ENCODE results near the gene GPC5. TPM values are rescaled to one million over a fixed set of nuclear protein-coding genes. Genes with fewer than 3 reads are reported as not detected.

GPC5 gene
- total RNA-seq, 1 experiment from 2014 or later = 0.26 TPM

DNA sequence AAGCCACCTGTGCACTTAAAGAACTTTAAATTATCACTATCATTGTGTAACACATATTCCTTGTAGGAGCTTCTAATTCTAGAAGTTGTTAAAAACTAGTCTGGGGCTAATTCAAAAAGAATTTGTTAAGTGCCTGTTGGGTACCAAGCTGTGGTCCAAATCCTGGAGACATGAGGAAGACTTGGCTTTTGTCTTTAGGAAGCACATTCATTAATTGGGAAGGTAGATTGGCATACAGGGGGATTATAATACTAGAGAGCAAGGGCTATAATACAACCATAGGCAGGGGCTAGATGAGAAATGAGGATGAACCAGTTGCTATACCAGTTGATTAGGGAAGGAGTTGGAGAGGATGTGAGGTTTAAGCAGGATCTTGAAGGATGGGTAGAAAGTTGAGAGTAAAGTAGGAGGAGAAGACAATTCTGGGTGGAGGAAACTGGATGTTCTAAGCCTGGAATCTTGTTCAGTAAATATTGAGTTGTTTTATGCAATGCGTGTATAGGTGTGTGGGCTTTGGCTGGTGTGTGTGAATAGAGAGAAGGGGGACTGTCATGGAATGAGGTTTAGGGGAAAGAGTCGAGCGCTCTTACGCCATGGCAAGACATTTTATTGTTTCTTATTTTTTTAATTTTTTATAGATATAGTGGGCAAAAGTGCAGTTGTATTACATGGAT, 350.1 kb downstream of the GPC5 start:
- CTCF ChIA-PET = no interaction called here
- intact Hi-C loops (cut with micrococcal nuclease; ENCODE audit: unreplicated experiment) (no loop called here), in situ Hi-C loops (cut with HindIII; ENCODE audit: low pct_unique_long_range_greater_than_20kb, low sequenced_read_pairs) (no loop called here)
- H3K27ac ChIP-seq (ENCODE audit: low read length) = no peak overlapping the region
- H3K4me1 ChIP-seq (ENCODE audit: control insufficient read depth, insufficient read depth, low read length) = no peaks in the 10 kb centered on the region
- H3K4me3 ChIP-seq (ENCODE audit: low read depth in 2 of 2, low read length in 2 of 2) = no peak overlapping the region
- POLR2A ChIA-PET = no interaction called here
- TF ChIP-seq POLR2AphosphoS5 (IDR thresholded peaks at IDR 0.05; ENCODE audit: low read depth, low read length) (no peak), TCF7L2 (IDR thresholded peaks at IDR 0.05; ENCODE audit: low read depth, low read length) (no peak), SIN3A (IDR thresholded peaks at IDR 0.05; ENCODE audit: borderline replicate concordance, insufficient read depth, low read depth, low read length) (no peak)
- TF ChIP-seq, protein P1, sequence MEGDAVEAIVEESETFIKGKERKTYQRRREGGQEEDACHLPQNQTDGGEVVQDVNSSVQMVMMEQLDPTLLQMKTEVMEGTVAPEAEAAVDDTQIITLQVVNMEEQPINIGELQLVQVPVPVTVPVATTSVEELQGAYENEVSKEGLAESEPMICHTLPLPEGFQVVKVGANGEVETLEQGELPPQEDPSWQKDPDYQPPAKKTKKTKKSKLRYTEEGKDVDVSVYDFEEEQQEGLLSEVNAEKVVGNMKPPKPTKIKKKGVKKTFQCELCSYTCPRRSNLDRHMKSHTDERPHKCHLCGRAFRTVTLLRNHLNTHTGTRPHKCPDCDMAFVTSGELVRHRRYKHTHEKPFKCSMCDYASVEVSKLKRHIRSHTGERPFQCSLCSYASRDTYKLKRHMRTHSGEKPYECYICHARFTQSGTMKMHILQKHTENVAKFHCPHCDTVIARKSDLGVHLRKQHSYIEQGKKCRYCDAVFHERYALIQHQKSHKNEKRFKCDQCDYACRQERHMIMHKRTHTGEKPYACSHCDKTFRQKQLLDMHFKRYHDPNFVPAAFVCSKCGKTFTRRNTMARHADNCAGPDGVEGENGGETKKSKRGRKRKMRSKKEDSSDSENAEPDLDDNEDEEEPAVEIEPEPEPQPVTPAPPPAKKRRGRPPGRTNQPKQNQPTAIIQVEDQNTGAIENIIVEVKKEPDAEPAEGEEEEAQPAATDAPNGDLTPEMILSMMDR (IDR thresholded peaks at IDR 0.05) = no peak
- TF ChIP-seq, protein P2, sequence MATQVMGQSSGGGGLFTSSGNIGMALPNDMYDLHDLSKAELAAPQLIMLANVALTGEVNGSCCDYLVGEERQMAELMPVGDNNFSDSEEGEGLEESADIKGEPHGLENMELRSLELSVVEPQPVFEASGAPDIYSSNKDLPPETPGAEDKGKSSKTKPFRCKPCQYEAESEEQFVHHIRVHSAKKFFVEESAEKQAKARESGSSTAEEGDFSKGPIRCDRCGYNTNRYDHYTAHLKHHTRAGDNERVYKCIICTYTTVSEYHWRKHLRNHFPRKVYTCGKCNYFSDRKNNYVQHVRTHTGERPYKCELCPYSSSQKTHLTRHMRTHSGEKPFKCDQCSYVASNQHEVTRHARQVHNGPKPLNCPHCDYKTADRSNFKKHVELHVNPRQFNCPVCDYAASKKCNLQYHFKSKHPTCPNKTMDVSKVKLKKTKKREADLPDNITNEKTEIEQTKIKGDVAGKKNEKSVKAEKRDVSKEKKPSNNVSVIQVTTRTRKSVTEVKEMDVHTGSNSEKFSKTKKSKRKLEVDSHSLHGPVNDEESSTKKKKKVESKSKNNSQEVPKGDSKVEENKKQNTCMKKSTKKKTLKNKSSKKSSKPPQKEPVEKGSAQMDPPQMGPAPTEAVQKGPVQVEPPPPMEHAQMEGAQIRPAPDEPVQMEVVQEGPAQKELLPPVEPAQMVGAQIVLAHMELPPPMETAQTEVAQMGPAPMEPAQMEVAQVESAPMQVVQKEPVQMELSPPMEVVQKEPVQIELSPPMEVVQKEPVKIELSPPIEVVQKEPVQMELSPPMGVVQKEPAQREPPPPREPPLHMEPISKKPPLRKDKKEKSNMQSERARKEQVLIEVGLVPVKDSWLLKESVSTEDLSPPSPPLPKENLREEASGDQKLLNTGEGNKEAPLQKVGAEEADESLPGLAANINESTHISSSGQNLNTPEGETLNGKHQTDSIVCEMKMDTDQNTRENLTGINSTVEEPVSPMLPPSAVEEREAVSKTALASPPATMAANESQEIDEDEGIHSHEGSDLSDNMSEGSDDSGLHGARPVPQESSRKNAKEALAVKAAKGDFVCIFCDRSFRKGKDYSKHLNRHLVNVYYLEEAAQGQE (IDR thresholded peaks at IDR 0.05; ENCODE audit: insufficient read depth in 1 of 2, low read depth in 2 of 2, low read length in 1 of 2) = no peak
- BruUV-seq (replicated peaks) = no TSS peak
- ATAC-seq (no peak), DNase-seq (ENCODE audit: low read depth, low spot score) (no peak)
- H3K36me3 ChIP-seq (ENCODE audit: control insufficient read depth, insufficient read depth, low read length) = no peaks in the 10 kb centered on the region
- H3K27me3 ChIP-seq (ENCODE audit: control insufficient read depth, insufficient read depth, low read length) = no peaks in the 10 kb centered on the region
- no peaks in the 10 kb centered on the region for H3K9me3 ChIP-seq (ENCODE audit: control insufficient read depth, insufficient read depth, low read depth, low read length)

DNA sequence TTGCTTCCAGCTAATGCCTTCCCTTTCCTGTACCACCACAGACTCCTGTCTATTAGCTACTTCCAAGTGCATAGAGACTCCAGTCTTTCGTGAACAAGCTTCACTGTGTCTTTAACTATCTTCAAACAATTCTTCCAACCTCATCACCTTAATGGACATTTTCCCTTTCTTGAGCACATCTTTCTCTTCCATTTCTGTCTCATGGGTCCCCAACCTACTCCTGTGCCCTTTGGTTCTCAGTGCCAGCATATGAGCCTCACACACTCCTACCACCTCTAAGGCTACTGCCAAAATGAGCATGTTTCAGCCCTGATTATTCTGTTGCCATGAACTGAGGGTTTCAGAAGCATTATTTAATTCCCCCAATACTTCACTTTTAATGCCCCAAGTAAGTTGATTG, 360.3 kb downstream of the GPC5 start:
- ATAC-seq (no peak), DNase-seq (ENCODE audit: low read depth, low spot score) (no peak)
- Histone ChIP-seq H3K9me3 (ENCODE audit: control insufficient read depth, insufficient read depth, low read depth, low read length) (no peaks in the 10 kb centered on the region), H3K27ac (ENCODE audit: low read length) (no peak overlapping the region), H3K27me3 (ENCODE audit: control insufficient read depth, insufficient read depth, low read length) (no peaks in the 10 kb centered on the region), H3K4me1 (ENCODE audit: control insufficient read depth, insufficient read depth, low read length) (no peaks in the 10 kb centered on the region), H3K36me3 (ENCODE audit: control insufficient read depth, insufficient read depth, low read length) (no peaks in the 10 kb centered on the region), H3K4me3 (ENCODE audit: low read depth in 2 of 2, low read length in 2 of 2) (no peak overlapping the region)
- ChIA-PET CTCF (no interaction called here), POLR2A (no interaction called here)
- intact Hi-C loops (cut with micrococcal nuclease; ENCODE audit: unreplicated experiment) (no loop called here), in situ Hi-C loops (cut with HindIII; ENCODE audit: low pct_unique_long_range_greater_than_20kb, low sequenced_read_pairs) (no loop called here)
- no TSS peak for BruUV-seq (replicated peaks)
- TF ChIP-seq POLR2AphosphoS5 (IDR thresholded peaks at IDR 0.05; ENCODE audit: low read depth, low read length) (no peak), TCF7L2 (IDR thresholded peaks at IDR 0.05; ENCODE audit: low read depth, low read length) (no peak), SIN3A (IDR thresholded peaks at IDR 0.05; ENCODE audit: borderline replicate concordance, insufficient read depth, low read depth, low read length) (no peak)
- TF ChIP-seq, protein P2 (IDR thresholded peaks at IDR 0.05; ENCODE audit: insufficient read depth in 1 of 2, low read depth in 2 of 2, low read length in 1 of 2) = no peak
- TF ChIP-seq, protein P1 (IDR thresholded peaks at IDR 0.05) = no peak
